ENCODE results near the gene NELL1.

NELL1 gene

DNA sequence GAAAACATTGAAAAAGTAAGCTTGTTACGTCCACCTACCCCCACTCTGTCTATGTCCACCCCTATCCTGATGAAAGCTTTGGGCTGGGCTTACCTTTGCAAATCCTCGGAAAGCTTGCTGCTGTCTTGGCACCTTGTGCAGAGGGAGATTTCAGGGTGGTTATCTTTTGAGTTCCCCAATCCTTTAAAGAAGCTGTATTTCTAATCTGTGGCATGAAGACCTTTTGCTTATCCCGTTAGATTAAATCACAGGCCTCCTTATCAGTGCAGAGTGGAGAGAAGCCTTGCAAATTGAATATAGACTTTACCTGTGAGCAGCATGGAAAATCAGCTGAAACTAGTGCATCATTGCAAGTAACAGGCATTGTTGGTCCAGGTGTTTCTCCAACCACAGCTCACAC lies 942.9 kb downstream of the NELL1 start:
- no peak for DNase-seq

DNA sequence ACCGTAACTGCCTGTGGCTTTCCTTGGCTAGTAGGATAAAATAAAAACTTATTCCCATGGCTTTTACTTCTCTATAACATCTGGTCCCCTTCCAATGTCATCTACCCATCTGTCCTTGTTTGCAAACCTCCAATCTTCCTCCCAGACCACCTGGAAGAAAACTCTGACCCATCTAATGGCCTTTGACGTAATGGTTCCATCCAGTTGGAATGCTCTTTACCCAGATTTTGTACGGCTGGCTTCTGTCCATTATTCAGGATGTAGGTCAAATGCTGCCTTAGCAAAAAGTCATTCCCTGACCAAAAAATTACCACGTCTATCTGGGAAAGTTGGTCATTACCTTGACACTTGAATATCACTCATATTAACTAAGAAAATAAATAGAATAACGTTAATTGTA lies 945.6 kb downstream of the NELL1 start:
- no peak for DNase-seq

DNA sequence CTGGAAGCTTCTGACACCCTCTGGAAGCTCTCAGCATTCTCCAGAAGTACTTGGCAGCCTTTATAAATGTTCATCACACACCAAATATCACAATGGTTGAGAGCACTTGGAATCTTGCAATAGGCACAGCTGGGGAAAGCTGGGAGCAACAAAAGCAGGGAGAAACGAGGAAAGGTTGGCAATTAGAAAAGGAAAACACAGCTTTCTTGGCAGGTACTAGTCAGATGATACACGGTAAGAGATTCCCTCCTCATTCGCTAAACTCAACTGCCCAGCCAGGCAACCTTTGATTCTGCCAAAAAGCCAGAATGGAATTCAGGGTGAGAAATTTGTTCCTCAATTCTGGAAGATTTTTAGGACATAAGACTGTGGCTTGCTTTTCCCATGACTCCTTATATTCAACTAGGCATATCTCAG lies 946.6 kb downstream of the NELL1 start:
- peak; percentile 50 for DNase-seq

DNA sequence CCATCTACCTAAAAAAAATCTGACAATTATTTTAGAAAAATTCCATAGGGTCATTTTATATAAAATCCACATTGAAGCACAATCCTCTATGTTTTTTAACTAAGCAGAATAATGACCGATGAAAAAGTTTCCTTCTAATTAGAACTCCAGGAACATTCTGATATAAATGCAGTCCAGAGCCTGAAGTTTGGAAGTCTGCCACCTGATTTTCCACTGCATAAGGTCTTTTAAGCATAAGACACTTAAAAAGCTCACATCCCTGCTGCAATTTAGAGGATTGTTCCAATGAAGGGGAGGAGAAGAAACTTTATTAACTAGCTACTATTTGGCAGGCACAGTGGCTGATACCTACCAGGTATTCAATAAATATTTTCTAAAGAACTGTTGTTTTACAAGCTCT lies 953.2 kb downstream of the NELL1 start:
- no peak for DNase-seq

DNA sequence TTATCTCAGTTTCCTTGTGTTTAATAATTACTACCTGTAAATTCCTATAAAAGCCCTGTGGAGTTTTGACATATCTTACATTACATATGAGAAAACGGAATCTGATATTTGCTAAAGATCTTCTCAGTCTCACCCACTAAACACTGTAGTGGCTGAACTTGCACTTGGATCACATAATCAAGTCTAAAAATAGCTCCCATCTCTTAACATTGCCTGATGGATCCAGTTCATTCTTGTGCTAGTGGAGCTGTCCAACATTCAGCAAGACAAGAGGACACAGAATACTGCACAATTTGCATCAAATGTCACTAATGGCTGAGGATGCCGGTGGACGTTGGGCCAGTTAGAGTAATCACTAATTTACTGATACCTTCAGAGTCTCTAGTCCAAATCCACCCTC lies 953.6 kb downstream of the NELL1 start:
- DNase-seq: no peak

Data from right hindlimb (tissue), 1 donor.